Trophoblast cell (in vitro differentiated cells and primary cell): ENCODE results near the gene XRN2.

ENCODE experiments used
- DNase-seq, 2 donors: peaks; one replicate each; pipeline ENCODE4 v3.0.0-alpha.2; 2016
- H2AFZ ChIP-seq: 2 replicates; pipeline ENCODE4 v1.6.1; 2013; ENCODE audit warnings: low read length, moderate library complexity, mild to moderate bottlenecking; ENCODE audit not compliant: insufficient read depth, poor library complexity
- H2AK5ac ChIP-seq: 2 replicates; pipeline ENCODE4 v1.6.1; 2013; ENCODE audit warnings: mild to moderate bottlenecking, low read length
- H2BK120ac ChIP-seq: 2 replicates; pipeline ENCODE4 v1.6.1; 2013; ENCODE audit warnings: low read length, mild to moderate bottlenecking, moderate library complexity; ENCODE audit not compliant: insufficient read depth, poor library complexity
- H2BK12ac ChIP-seq: 2 replicates; pipeline ENCODE4 v1.6.1; 2013; ENCODE audit warnings: mild to moderate bottlenecking, low read length, moderate library complexity
- H2BK5ac ChIP-seq: 2 replicates; pipeline ENCODE4 v1.6.1; 2013; ENCODE audit warnings: low read length, low read depth, moderate library complexity, mild to moderate bottlenecking; ENCODE audit not compliant: poor library complexity
- H3K14ac ChIP-seq: 2 replicates; pipeline ENCODE4 v1.6.1; 2013; ENCODE audit warnings: mild to moderate bottlenecking, low read length
- H3K18ac ChIP-seq: 2 replicates; pipeline ENCODE4 v1.6.1; 2013; ENCODE audit warnings: mild to moderate bottlenecking, low read length
- H3K23ac ChIP-seq: 2 replicates; pipeline ENCODE4 v1.6.1; 2013; ENCODE audit warnings: low read length
- H3K27ac ChIP-seq: 2 replicates; pipeline ENCODE4 v1.5.1; 2013; ENCODE audit warnings: low read depth, mild to moderate bottlenecking, inconsistent platforms, low read length, moderate library complexity
- H3K27me3 ChIP-seq: 2 replicates; pipeline ENCODE4 v1.6.1; 2013; ENCODE audit warnings: inconsistent platforms, mild to moderate bottlenecking, low read length, moderate library complexity; ENCODE audit not compliant: insufficient read depth
- H3K36me3 ChIP-seq, 2 experiments: 1 replicate in 1 of 2; 2 replicates in 1 of 2; pipeline ENCODE4 v1.6.1; 2013; ENCODE audit warnings: low read length in 2 of 2, mild to moderate bottlenecking in 2 of 2, moderate library complexity in 1 of 2; ENCODE audit not compliant: insufficient read depth in 2 of 2, control insufficient read depth in 1 of 2
- H3K4ac ChIP-seq: 2 replicates; pipeline ENCODE4 v1.6.1; 2013; ENCODE audit warnings: low read depth, mild to moderate bottlenecking, low read length, moderate library complexity
- H3K4me1 ChIP-seq, 2 experiments: 1 replicate in 1 of 2; 2 replicates in 1 of 2; pipeline ENCODE4 v1.6.1; 2013; ENCODE audit warnings: low read length in 2 of 2, mild to moderate bottlenecking in 2 of 2, moderate library complexity in 1 of 2; ENCODE audit not compliant: insufficient read depth in 2 of 2, control insufficient read depth in 1 of 2
- H3K4me2 ChIP-seq: 2 replicates; pipeline ENCODE4 v1.6.1; 2013; ENCODE audit warnings: inconsistent platforms, mild to moderate bottlenecking, low read length, moderate library complexity
- H3K4me3 ChIP-seq: 2 replicates; pipeline ENCODE4 v1.5.1; 2013; ENCODE audit warnings: mild to moderate bottlenecking, low read depth, low read length, inconsistent platforms
- H3K79me1 ChIP-seq: one replicate; pipeline ENCODE4 v1.6.1; 2013; ENCODE audit warnings: low read length
- H3K79me2 ChIP-seq: 2 replicates; pipeline ENCODE4 v1.6.1; 2013; ENCODE audit warnings: low read length, mild to moderate bottlenecking; ENCODE audit not compliant: control insufficient read depth, insufficient read depth, poor library complexity
- H3K9ac ChIP-seq: 2 replicates; pipeline ENCODE4 v1.6.1; 2013; ENCODE audit warnings: mild to moderate bottlenecking, low read length
- H3K9me3 ChIP-seq: 2 replicates; pipeline ENCODE4 v1.6.1; 2013; ENCODE audit warnings: low read depth, mild to moderate bottlenecking, control low read depth, inconsistent platforms, low read length; ENCODE audit not compliant: insufficient read depth
- H4K12ac ChIP-seq: 2 replicates; pipeline ENCODE4 v1.6.1; 2013; ENCODE audit warnings: low read depth, mild to moderate bottlenecking, low read length, moderate library complexity
- H4K8ac ChIP-seq: 2 replicates; pipeline ENCODE4 v1.6.1; 2013; ENCODE audit warnings: low read depth, mild to moderate bottlenecking, low read length, moderate library complexity
- H4K91ac ChIP-seq: one replicate; pipeline ENCODE4 v1.6.1; 2013; ENCODE audit warnings: low read depth, mild to moderate bottlenecking, low read length, moderate library complexity
- WGBS: extraction: QIAGEN DNeasy Blood & Tissue Kit; methylation state at CpG from one replicate; pipeline ENCODE4 v1.1.7; 2013; ENCODE audit warnings: missing lambda C conversion rate; ENCODE audit not compliant: insufficient read length, insufficient coverage; ENCODE audit errors: extremely low coverage; 5-methylcytosine and 5-hydroxymethylcytosine counted together

The XRN2 gene

GRCh38 chr20:21322921-21323331, 19.8 kb downstream of the XRN2 start:
- no peak overlapping the region for H3K4me3 ChIP-seq

GRCh38 chr20:21323640-21324039, 20.5 kb downstream of the XRN2 start:
- no peak overlapping the region for H2BK12ac ChIP-seq
- no peak overlapping the region for H4K8ac ChIP-seq
- H3K27ac ChIP-seq = no peak overlapping the region
- no peak overlapping the region for H3K23ac ChIP-seq
- no peak overlapping the region for H3K14ac ChIP-seq
- H2AK5ac ChIP-seq = no peak overlapping the region
- no peak overlapping the region for H3K4me3 ChIP-seq
- H2BK120ac ChIP-seq = no peak overlapping the region
- WGBS = no CpG with 5 or more reads among the region's 3 CpGs
- H3K36me3 ChIP-seq = peaks cover 0 to 2% of the 10 kb centered on the region in 2 experiments
- H3K4me1 ChIP-seq = peaks cover 2 to 4% of the 10 kb centered on the region in 2 experiments
- H4K12ac ChIP-seq = no peak overlapping the region
- H2BK5ac ChIP-seq = no peak overlapping the region
- no peak overlapping the region for H3K9ac ChIP-seq
- H3K27me3 ChIP-seq = no peaks in the 10 kb centered on the region
- peak; percentile 27 to 30 for DNase-seq
- no peak overlapping the region for H3K4me2 ChIP-seq
- H3K79me1 ChIP-seq = no peaks in the 10 kb centered on the region
- no peaks in the 10 kb centered on the region for H3K9me3 ChIP-seq
- H3K4ac ChIP-seq = peak overlapping the region; percentile 95
- no peak overlapping the region for H3K18ac ChIP-seq
- H3K79me2 ChIP-seq = peaks cover 15% of the 10 kb centered on the region
- no peak overlapping the region for H4K91ac ChIP-seq
- H2AFZ ChIP-seq = no peak overlapping the region

More at GRCh38 chr20:21322921-21323331, 19.8 kb downstream of the XRN2 start:
- Histone ChIP-seq H3K36me3 (peaks cover 0 to 2% of the 10 kb centered on the region in 2 experiments), H4K8ac (no peak overlapping the region), H3K79me2 (peaks cover 15% of the 10 kb centered on the region), H3K79me1 (no peaks in the 10 kb centered on the region), H3K9ac (no peak overlapping the region), H2AFZ (no peak overlapping the region), H2BK12ac (no peak overlapping the region), H3K9me3 (no peaks in the 10 kb centered on the region), H3K4me1 (peaks cover 2 to 4% of the 10 kb centered on the region in 2 experiments), H3K27me3 (no peaks in the 10 kb centered on the region), H3K4ac (peak overlapping the region; percentile 53), H3K27ac (no peak overlapping the region), H3K18ac (no peak overlapping the region), H4K12ac (no peak overlapping the region), H3K4me2 (no peak overlapping the region), H2BK5ac (no peak overlapping the region), H3K23ac (no peak overlapping the region), H4K91ac (no peak overlapping the region), H2AK5ac (no peak overlapping the region), H3K14ac (no peak overlapping the region), H2BK120ac (no peak overlapping the region)
- no CpG with 5 or more reads among the region's 3 CpGs for WGBS
- DNase-seq = no peak

- WGBS = no CpG with 5 or more reads among the region's 2 CpGs
- Histone ChIP-seq H2AFZ (no peak overlapping the region), H3K18ac (no peak overlapping the region), H2AK5ac (no peak overlapping the region), H3K23ac (no peak overlapping the region), H4K12ac (no peak overlapping the region), H2BK12ac (no peak overlapping the region), H3K4ac (peak overlapping the region; percentile 95), H3K27me3 (no peaks in the 10 kb centered on the region), H3K4me3 (no peak overlapping the region), H3K36me3 (peaks cover under 1 to 2% of the 10 kb centered on the region in 2 experiments), H3K4me1 (peaks cover 2 to 4% of the 10 kb centered on the region in 2 experiments), H4K8ac (no peak overlapping the region), H3K9ac (no peak overlapping the region), H3K79me1 (no peaks in the 10 kb centered on the region), H3K4me2 (no peak overlapping the region), H3K79me2 (peaks cover 15% of the 10 kb centered on the region), H2BK5ac (no peak overlapping the region), H4K91ac (no peak overlapping the region), H2BK120ac (no peak overlapping the region), H3K14ac (no peak overlapping the region), H3K27ac (no peak overlapping the region), H3K9me3 (no peaks in the 10 kb centered on the region)
- DNase-seq = peak in 1 of 2 donors; percentile 39
Measured at GRCh38 chr20:21324126-21324525, 21.0 kb downstream of the XRN2 start.

GRCh38 chr20:21325296-21325695, 22.2 kb downstream of the XRN2 start:
- H3K79me2 ChIP-seq = peaks cover 15% of the 10 kb centered on the region
- H3K27me3 ChIP-seq = no peaks in the 10 kb centered on the region
- WGBS = no CpG with 5 or more reads among the region's 1 CpG
- H4K12ac ChIP-seq = no peak overlapping the region
- peak overlapping the region; percentile 40 for H3K4ac ChIP-seq
- H3K4me2 ChIP-seq = no peak overlapping the region
- H2BK120ac ChIP-seq = no peak overlapping the region
- no peak overlapping the region for H3K4me3 ChIP-seq
- no peaks in the 10 kb centered on the region for H3K79me1 ChIP-seq
- peak in 1 of 2 donors; percentile 14 for DNase-seq
- H3K14ac ChIP-seq = no peak overlapping the region
- no peak overlapping the region for H3K27ac ChIP-seq
- no peak overlapping the region for H3K23ac ChIP-seq
- H4K91ac ChIP-seq = no peak overlapping the region
- H2BK12ac ChIP-seq = no peak overlapping the region
- H3K4me1 ChIP-seq = peaks cover 2 to 4% of the 10 kb centered on the region in 2 experiments
- H3K36me3 ChIP-seq = peaks cover 2 to 4% of the 10 kb centered on the region in 2 experiments
- H3K9me3 ChIP-seq = no peaks in the 10 kb centered on the region
- H2AK5ac ChIP-seq = no peak overlapping the region
- H3K9ac ChIP-seq = no peak overlapping the region
- H4K8ac ChIP-seq = no peak overlapping the region
- no peak overlapping the region for H3K18ac ChIP-seq
- H2AFZ ChIP-seq = no peak overlapping the region
- no peak overlapping the region for H2BK5ac ChIP-seq
